ENCODE results near the gene NACC1. TPM values are rescaled to one million over a fixed set of nuclear protein-coding genes. Genes with fewer than 3 reads are reported as not detected.

NACC1 gene
- total and polyA plus RNA-seq, 7 donors, result 11.9 to 63.4 (median 43.5) TPM

- TF ChIP-seq, protein P1, sequence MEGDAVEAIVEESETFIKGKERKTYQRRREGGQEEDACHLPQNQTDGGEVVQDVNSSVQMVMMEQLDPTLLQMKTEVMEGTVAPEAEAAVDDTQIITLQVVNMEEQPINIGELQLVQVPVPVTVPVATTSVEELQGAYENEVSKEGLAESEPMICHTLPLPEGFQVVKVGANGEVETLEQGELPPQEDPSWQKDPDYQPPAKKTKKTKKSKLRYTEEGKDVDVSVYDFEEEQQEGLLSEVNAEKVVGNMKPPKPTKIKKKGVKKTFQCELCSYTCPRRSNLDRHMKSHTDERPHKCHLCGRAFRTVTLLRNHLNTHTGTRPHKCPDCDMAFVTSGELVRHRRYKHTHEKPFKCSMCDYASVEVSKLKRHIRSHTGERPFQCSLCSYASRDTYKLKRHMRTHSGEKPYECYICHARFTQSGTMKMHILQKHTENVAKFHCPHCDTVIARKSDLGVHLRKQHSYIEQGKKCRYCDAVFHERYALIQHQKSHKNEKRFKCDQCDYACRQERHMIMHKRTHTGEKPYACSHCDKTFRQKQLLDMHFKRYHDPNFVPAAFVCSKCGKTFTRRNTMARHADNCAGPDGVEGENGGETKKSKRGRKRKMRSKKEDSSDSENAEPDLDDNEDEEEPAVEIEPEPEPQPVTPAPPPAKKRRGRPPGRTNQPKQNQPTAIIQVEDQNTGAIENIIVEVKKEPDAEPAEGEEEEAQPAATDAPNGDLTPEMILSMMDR (IDR thresholded peaks at IDR 0.05), result no peak
- intact Hi-C loops (cut with DNase I), result no loop called here
- 8 to 12% (median 10%) methylated on average over 20 of the region's 20 CpGs for WGBS, 3 donors
- Histone ChIP-seq H3K36me3 (ENCODE audit: insufficient read depth in 1 of 2, low read depth in 1 of 2) (peaks cover 3 to 31% of the 10 kb centered on the region in 2 donors), H3K27me3 (ENCODE audit: insufficient read depth in 3 of 3, low read length in 2 of 3) (no peaks in the 10 kb centered on the region), H3K27ac (peak overlapping the region; percentile 79), H3K4me1 (peaks cover 37% of the 10 kb centered on the region), H3K4me3 (peak overlapping the region; percentile 80), H3K9me3 (no peaks in the 10 kb centered on the region)
- DNase-seq (no peak), ATAC-seq (peak in 2 of 4 donors; percentile 12 to 23)
Observed at GRCh38 chr19:13117176-13117771, 790 bp upstream of the NACC1 start.

GRCh38 chr19:13118424-13119193 is 545 bp downstream of the NACC1 start:
- DNase-seq (peak; percentile 64 to 74), ATAC-seq (peak in 3 of 4 donors; percentile 7 to 28 (median 14))
- Histone ChIP-seq H3K36me3 (ENCODE audit: insufficient read depth in 1 of 2, low read depth in 1 of 2) (peaks cover 0 to 18% of the 10 kb centered on the region in 2 donors), H3K4me1 (peaks cover 37% of the 10 kb centered on the region), H3K9me3 (no peaks in the 10 kb centered on the region), H3K27me3 (ENCODE audit: insufficient read depth in 3 of 3, low read length in 2 of 3) (no peaks in the 10 kb centered on the region), H3K27ac (peak overlapping the region; percentile 53), H3K4me3 (peak overlapping the region; percentile 92)
- intact Hi-C loops (cut with DNase I), result loop anchor here (1.0 to 2.0 kb wide), 2 partner anchors 30 to 32 kb away; partner anchors contain the start of genes IER2 (in 1 of the 2) and STX10 (in 1 of the 2)
- WGBS, 3 donors, result 1% methylated on average over 26 to 57 of the region's 57 CpGs
- TF ChIP-seq, protein P1 (IDR thresholded peaks at IDR 0.05), result no peak

GRCh38 chr19:13119627-13120026 is 1.6 kb downstream of the NACC1 start:
- TF ChIP-seq, protein P1 (IDR thresholded peaks at IDR 0.05), result no peak
- Histone ChIP-seq H3K27ac (no peak overlapping the region), H3K36me3 (ENCODE audit: insufficient read depth in 1 of 2, low read depth in 1 of 2) (peaks cover 0 to 12% of the 10 kb centered on the region in 2 donors), H3K4me3 (peak overlapping the region; percentile 92), H3K4me1 (peaks cover 35% of the 10 kb centered on the region), H3K9me3 (no peaks in the 10 kb centered on the region), H3K27me3 (ENCODE audit: insufficient read depth in 3 of 3, low read length in 2 of 3) (no peaks in the 10 kb centered on the region)
- ATAC-seq (no peak), DNase-seq (no peak)
- intact Hi-C loops (cut with DNase I), result loop anchor here in 1 of 2 donors (2.0 kb wide), 1 partner anchor 29 kb away; no protein-coding TSS in a partner anchor
- WGBS, 3 donors, result 26 to 64% (median 45%) methylated on average over 8 of the region's 8 CpGs

DNA sequence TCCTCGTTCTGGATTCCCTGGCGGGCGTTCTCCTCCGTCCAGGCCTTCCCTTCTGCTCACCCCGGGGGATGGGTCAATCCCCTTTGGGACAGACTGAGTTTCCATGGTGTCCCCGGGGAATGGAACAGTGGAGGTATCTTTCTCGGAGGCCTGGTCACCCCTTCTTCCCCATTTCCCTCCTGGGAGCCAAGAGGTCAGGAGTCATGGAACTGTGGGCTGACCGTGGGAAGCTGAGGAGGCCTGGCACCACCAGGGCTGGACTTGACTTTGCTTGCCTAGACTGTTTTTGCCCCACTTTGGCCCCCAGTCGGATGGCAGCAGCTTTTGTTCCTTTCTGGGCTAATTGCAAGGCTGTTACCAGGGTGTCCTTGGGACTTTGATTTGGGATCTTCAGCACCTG is 2.0 kb downstream of the NACC1 start:
- no peaks in the 10 kb centered on the region for H3K9me3 ChIP-seq
- H3K27ac ChIP-seq, result no peak overlapping the region
- peak overlapping the region; percentile 92 for H3K4me3 ChIP-seq
- intact Hi-C loops (cut with DNase I), result no loop called here
- peaks cover 31% of the 10 kb centered on the region for H3K4me1 ChIP-seq
- H3K27me3 ChIP-seq (ENCODE audit: insufficient read depth in 3 of 3, low read length in 2 of 3), result no peaks in the 10 kb centered on the region
- no peak for DNase-seq
- no peak for ATAC-seq
- WGBS, 3 donors, result 71 to 84% (median 78%) methylated on average over 9 of the region's 9 CpGs
- peaks cover 0 to 8% of the 10 kb centered on the region in 2 donors for H3K36me3 ChIP-seq (ENCODE audit: insufficient read depth in 1 of 2, low read depth in 1 of 2)
- TF ChIP-seq, protein P1 (IDR thresholded peaks at IDR 0.05), result no peak

All from psoas muscle (tissue), 8 donors.